NCI-H526 treated with DMSO at 0.1 percent for 48 hours (cell line): ENCODE data around the gene NR3C1.

Source experiments
- DNase-seq: peaks from one replicate; lab custom pipeline; 2025; lab: John Stamatoyannopoulos, UW

NR3C1 gene

GRCh38 chr5:143425835-143426234 is 22.3 kb upstream of the NR3C1 start:
- DNase-seq, result no peak

- no peak for DNase-seq
Measured at GRCh38 chr5:143418140-143418866, 14.8 kb upstream of the NR3C1 start.

DNA sequence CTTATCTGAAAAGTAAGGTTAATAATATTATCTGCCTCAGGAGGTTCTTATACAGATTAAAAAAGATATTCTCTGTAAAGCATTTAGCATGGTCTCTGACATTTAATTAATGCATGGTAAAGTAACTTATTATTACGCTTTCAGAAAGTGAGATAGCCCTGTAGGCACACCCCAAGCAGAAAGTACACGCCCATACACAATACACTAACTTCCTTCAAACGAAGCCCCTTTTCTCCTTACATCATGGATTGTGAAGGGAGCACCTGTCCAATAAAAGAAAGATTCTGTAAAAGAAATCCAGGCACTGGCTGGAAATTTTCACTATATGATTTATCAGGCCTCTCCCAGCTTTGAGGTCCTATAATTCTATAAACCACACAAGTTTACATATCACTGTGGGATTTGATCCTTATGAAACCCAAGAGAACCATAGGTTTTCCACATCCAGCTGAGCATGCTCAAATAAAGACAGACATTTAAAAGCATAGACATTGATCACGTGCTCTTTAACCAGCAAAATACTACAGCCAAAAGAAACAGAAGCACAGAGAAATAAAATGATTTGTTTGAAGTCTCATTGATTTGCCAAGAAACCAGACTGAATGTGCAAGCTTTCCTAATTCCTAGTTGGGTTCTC is 14.1 kb upstream of the NR3C1 start:
- DNase-seq, result no peak

DNA sequence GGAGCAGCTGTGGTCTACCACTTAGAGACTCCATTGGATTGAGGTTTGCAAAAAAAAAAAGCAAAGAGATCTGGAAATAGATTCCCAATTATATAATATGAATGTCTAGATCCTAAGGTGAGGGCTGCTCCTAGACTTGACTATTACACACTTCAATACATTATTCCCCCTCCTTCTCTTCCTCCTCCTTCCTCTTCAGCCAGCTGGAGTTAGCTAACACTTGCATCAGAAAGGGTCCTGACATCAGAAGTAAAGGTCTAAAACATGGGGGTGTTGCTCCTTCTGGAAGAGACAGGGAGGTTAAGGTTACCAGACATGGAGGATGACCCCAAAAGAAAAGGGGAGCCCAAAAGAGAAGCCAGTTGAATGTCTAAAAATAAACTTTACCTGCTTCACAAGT is 12.9 kb upstream of the NR3C1 start:
- DNase-seq, result no peak

DNA sequence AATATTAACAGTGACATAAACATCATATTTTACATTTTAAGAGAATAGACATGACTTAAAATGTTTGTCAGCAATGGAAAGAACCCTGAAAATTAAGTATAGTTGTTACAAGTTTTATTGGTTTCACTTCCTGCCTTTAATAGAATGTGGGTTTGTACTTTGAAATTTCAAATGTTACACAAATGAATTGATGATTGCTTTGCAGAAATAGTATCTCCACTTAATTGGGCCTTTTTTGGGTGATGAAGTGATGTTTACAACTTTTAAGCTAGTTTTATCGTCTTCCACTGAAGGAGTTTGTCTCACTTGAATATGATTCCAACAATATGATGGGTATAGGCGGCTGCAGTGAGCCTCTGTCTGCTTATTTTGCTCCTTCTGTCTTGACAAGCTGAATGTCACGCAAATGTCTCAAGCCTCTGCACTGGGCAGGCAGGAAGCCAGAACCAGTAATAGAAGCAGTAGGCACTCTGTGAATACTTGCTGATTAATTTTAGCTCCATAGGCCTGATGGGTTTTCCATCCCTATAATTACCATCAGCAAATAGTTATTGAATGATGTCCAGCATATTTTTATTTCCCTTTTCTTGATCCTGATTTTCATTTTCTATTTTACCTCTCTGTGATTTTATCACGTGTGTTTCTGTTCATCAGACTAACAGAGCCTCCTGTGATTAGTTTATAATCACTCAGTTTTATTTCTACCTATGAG is 10.6 kb upstream of the NR3C1 start:
- DNase-seq, result no peak

GRCh38 chr5:143412661-143413342 is 9.3 kb upstream of the NR3C1 start:
- no peak for DNase-seq

- DNase-seq, result no peak
Measured at GRCh38 chr5:143409926-143410325, 6.4 kb upstream of the NR3C1 start.

DNA sequence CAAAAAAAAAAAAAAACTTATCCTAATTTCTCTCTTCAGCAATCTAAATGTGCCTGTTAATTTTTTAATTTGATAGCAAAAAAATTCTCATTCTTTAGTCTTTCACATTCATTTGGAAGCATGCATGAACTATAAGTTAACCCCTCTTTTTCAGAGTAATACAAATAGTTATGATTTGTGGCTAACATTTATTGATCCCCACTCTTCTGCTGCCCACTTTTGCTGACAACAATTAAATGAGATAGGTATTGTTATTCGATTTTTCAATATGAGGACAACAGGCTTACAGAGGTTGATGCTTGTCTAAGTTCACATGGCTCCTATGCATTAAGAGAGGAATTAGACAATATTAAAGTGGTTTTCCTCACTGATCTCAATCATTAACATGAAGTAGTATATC is 2.9 kb upstream of the NR3C1 start:
- DNase-seq, result no peak

DNA sequence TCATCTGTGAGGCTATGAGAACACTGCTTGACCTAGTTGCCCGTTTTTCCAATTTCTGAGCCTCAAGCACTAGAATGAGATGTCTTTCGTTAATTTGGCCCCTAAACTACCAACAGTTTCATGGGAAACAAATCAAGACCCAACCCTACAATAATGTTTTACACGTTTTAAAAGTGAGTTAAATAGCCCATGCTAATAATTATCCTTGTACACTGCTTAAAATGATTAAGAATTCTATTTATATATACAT is 2.3 kb upstream of the NR3C1 start:
- no peak for DNase-seq

GRCh38 chr5:143405063-143405848 is 1.8 kb upstream of the NR3C1 start:
- peak; percentile 48 for DNase-seq

- peak; percentile 50 for DNase-seq
Measured at GRCh38 chr5:143404416-143405062, 1.1 kb upstream of the NR3C1 start.

GRCh38 chr5:143403334-143403592 is 223 bp downstream of the NR3C1 start:
- DNase-seq, result peak; percentile 35

DNA sequence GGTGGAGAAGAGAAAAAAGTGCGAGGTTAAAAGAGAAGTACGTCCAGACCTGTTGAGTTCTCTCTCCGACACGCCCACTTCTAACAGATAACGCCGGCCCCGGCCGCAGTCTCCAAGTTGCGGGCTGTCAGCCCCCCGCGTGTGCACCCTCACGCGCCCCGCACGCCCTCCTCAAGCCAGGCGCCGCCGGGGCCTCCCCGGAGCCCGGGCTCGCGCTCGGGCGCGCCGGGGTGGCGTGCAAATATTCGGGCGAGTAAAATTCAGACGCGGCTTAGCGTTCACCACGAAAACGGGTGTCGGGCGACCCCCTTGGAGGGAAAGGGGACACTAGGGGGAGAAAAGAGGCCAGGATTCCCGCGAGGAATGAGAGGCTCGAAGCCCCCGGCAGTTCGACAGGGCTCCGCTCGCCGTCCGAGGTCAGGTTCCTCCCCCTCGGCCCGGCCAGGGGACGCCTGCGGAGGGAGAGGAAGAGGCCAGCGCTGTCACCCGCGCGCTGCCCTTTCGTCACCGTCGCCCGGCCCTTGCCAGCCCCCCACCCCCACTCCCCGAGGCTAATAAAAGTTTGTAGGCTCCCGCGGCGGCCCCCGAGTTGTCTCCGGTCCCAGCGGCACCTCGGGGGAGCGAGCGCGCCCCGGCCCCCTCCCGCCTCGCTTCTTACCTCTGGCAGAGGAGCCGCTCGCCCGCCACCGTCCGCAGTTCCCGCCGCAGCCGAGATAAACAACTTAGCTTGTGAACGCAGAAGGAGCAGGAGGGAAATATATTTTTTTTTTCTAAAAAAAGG is 743 bp downstream of the NR3C1 start:
- DNase-seq, result no peak

- DNase-seq, result no peak
Measured at GRCh38 chr5:143402017-143402552, 1.4 kb downstream of the NR3C1 start.

- no peak for DNase-seq
Measured at GRCh38 chr5:143401227-143402016, 2.1 kb downstream of the NR3C1 start.

GRCh38 chr5:143400541-143401226 is 2.8 kb downstream of the NR3C1 start:
- DNase-seq, result no peak

GRCh38 chr5:143399616-143400540 is 3.6 kb downstream of the NR3C1 start:
- no peak for DNase-seq
